PC-3 (cell line): ENCODE measurements around the gene RAB5B.
"Not testable (repeated sequence)": the region's sequence is repeated elsewhere in the genome, so short reads cannot be mapped to it uniquely, and the experiment has no call there.

Source experiments
- EZH2 ChIP-seq: fragments of 300-600 bp; sonication (generic); IDR thresholded peaks from one replicate; pipeline ENCODE4 v1.6.1; 2017; ENCODE audit warnings: antibody characterized with exemption, mild to moderate bottlenecking, low read length; ENCODE audit not compliant: unreplicated experiment
- EZH2phosphoT487 ChIP-seq: fragments of 300-600 bp; sonication (generic); IDR thresholded peaks from 2 replicates; pipeline ENCODE4 v1.6.1; 2018; ENCODE audit warnings: mild to moderate bottlenecking, antibody characterized with exemption, low read length, borderline replicate concordance
- TF ChIP-seq, protein P1 (sequence below): fragments of 300-600 bp; sonication (generic); conservative IDR thresholded peaks from 2 replicates; pipeline ENCODE4 v1.5.1; 2017; ENCODE audit warnings: antibody characterized with exemption, low read depth, mild to moderate bottlenecking, low read length

DNA sequence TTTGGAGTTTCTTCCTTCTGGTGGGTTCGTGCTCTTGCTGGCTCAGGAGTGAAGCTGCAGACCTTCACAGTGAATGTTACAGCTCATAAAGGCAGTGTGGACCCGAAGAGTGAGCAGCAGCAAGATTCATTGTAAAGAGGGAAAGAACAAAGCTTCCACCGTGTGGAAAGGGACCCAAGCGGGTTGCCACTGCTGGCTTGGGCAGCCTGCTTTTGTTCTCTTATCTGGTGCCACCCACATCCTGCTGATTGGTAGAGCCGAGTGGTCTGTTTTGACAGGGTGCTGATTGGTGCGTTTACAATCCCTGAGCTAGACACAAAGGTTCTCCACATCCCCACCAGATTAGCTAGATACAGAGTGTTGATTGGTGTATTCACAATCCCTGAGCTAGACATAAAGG, 25.6 kb downstream of the RAB5B start:
- TF ChIP-seq EZH2, EZH2phosphoT487: not testable (repeated sequence)
- TF ChIP-seq, protein P1, sequence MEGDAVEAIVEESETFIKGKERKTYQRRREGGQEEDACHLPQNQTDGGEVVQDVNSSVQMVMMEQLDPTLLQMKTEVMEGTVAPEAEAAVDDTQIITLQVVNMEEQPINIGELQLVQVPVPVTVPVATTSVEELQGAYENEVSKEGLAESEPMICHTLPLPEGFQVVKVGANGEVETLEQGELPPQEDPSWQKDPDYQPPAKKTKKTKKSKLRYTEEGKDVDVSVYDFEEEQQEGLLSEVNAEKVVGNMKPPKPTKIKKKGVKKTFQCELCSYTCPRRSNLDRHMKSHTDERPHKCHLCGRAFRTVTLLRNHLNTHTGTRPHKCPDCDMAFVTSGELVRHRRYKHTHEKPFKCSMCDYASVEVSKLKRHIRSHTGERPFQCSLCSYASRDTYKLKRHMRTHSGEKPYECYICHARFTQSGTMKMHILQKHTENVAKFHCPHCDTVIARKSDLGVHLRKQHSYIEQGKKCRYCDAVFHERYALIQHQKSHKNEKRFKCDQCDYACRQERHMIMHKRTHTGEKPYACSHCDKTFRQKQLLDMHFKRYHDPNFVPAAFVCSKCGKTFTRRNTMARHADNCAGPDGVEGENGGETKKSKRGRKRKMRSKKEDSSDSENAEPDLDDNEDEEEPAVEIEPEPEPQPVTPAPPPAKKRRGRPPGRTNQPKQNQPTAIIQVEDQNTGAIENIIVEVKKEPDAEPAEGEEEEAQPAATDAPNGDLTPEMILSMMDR = not testable (repeated sequence)
